Psoas muscle (tissue), 8 donors: ENCODE results near the gene SLC2A9. TPM values are rescaled to one million over a fixed set of nuclear protein-coding genes. Genes with fewer than 3 reads are reported as not detected.
"Not testable (repeated sequence)": the region's sequence is repeated elsewhere in the genome, so short reads cannot be mapped to it uniquely, and the experiment has no call there.

Experiments used
- ATAC-seq, 4 donors: fragments of 200-7000 bp; cut with Tn5 transposase; one replicate each; pipeline ENCODE4 v1.9.1; 2020; ENCODE audit warnings: moderate library complexity in 3 of 4, mild to moderate bottlenecking in 2 of 4
- DNase-seq, 2 donors: peaks; one replicate each; pipeline ENCODE4 v3.0.0-alpha.2; 2020
- H3K27ac ChIP-seq: fragments of 200-600 bp; one replicate; pipeline ENCODE4 v1.8.0; 2022
- H3K27me3 ChIP-seq, 3 donors: fragments of 200-600 bp in 1 of 3; one replicate each; pipeline versions ENCODE4 v1.6.1 to v1.8.0; 2013 to 2022; ENCODE audit warnings: low read length in 2 of 3, mild to moderate bottlenecking in 2 of 3, moderate library complexity in 1 of 3; ENCODE audit not compliant: insufficient read depth in 3 of 3
- H3K36me3 ChIP-seq, 2 donors: fragments of 200-600 bp in 1 of 2; one replicate each; pipeline versions ENCODE4 v1.6.1 to v1.8.0; 2013 to 2022; ENCODE audit warnings: low read depth in 1 of 2, mild to moderate bottlenecking in 1 of 2, moderate library complexity in 1 of 2; ENCODE audit not compliant: insufficient read depth in 1 of 2
- H3K4me1 ChIP-seq: fragments of 200-600 bp; one replicate; pipeline ENCODE4 v1.8.0; 2022
- H3K4me3 ChIP-seq: fragments of 200-600 bp; one replicate; pipeline ENCODE4 v1.8.0; 2022; ENCODE audit warnings: mild to moderate bottlenecking
- H3K9me3 ChIP-seq: fragments of 200-600 bp; one replicate; pipeline ENCODE4 v1.8.0; 2022
- CTCF ChIP-seq: fragments of 200-600 bp; IDR thresholded peaks from one replicate; pipeline ENCODE4 v1.8.0; 2022; ENCODE audit warnings: antibody characterized with exemption
- WGBS, 3 donors: extraction: QIAGEN DNeasy Blood & Tissue Kit; methylation state at CpG; one replicate each; pipeline versions ENCODE4 v1.1.6 to v1.1.7; 2013; 5-methylcytosine and 5-hydroxymethylcytosine counted together
- intact Hi-C, 2 donors: fragments of 100-400 bp; cut with DNase I; formaldehyde crosslinking; loops; one replicate each; pipeline versions ENCODE4 v1.11.0 to v1.14.2; 2022
- polyA plus RNA-seq, 3 donors: library from polyadenylated mRNA; stranded (reverse); fragments of 200-250 nt; gene quantifications; one replicate each; pipeline ENCODE4 v1.2.3, GENCODE V29; 2013
- total RNA-seq, 4 donors: library from RNA; stranded (reverse); fragmentation: NEBNext Ultra II Directional in 2 of 4; extraction: Animal tissue kit (Norgen Biotek cat#: 25700) in 2 of 4; gene quantifications; one replicate each; pipeline versions ENCODE4 v1.2.1 to v1.2.4, GENCODE V29; 2021 to 2023
- donor health status: healthy with polysubstance abuse.
- donor health status: DM: no; HTN: no; CAD: no; lungs with moderate emphysema.
- donor health status: Bipolar disorder and iron deficiency.
- donor health status: healthy.
- donor health status: DM: yes; HTN: yes; CAD: no.
- donor health status: DM: no; HTN: no; CAD: no.
- donor health status: DM: no; HTN: no; CAD: no.
- donor health status: DM: yes; HTN: yes; CAD: no.

Gene SLC2A9
- total and polyA plus RNA-seq, 7 donors, result 0.37 to 2.7 (median 1.3) TPM

- WGBS, 3 donors, result 58 to 71% (median 61%) methylated on average over 3 of the region's 3 CpGs
- no peak for DNase-seq
- intact Hi-C loops, result no loop called here
Measured at GRCh38 chr4:9903317-9903716, 118.0 kb downstream of the SLC2A9 start.

GRCh38 chr4:9901257-9901656 is 120.0 kb downstream of the SLC2A9 start:
- 64 to 79% (median 68%) methylated on average over 3 of the region's 3 CpGs for WGBS, 3 donors
- H3K9me3 ChIP-seq, result no peaks in the 10 kb centered on the region
- no peaks in the 10 kb centered on the region for H3K36me3 ChIP-seq
- H3K4me1 ChIP-seq, result no peaks in the 10 kb centered on the region
- no peak overlapping the region for H3K27ac ChIP-seq
- intact Hi-C loops, result no loop called here
- ATAC-seq (no peak), DNase-seq (no peak)
- no peaks in the 10 kb centered on the region for H3K27me3 ChIP-seq
- TF ChIP-seq CTCF, result no peak
- no peak overlapping the region for H3K4me3 ChIP-seq

More at GRCh38 chr4:9903317-9903716, 118.0 kb downstream of the SLC2A9 start:
- H3K4me1 ChIP-seq, result no peaks in the 10 kb centered on the region
- H3K36me3 ChIP-seq, result no peaks in the 10 kb centered on the region
- H3K9me3 ChIP-seq, result no peaks in the 10 kb centered on the region
- H3K27me3 ChIP-seq, result no peaks in the 10 kb centered on the region
- no peak for ATAC-seq
- no peak overlapping the region for H3K27ac ChIP-seq
- no peak overlapping the region for H3K4me3 ChIP-seq
- TF ChIP-seq CTCF, result no peak

GRCh38 chr4:9900633-9901032 is 120.7 kb downstream of the SLC2A9 start:
- H3K4me3 ChIP-seq, H3K27me3 ChIP-seq, DNase-seq, H3K9me3 ChIP-seq, ATAC-seq, H3K4me1 ChIP-seq, H3K36me3 ChIP-seq, H3K27ac ChIP-seq, intact Hi-C loops: not testable (repeated sequence)
- 64 to 69% (median 64%) methylated on average over 4 of the region's 4 CpGs for WGBS, 3 donors

GRCh38 chr4:9899306-9900055 is 121.8 kb downstream of the SLC2A9 start:
- WGBS, 3 donors, result 56 to 80% (median 57%) methylated on average over 5 of the region's 5 CpGs
- DNase-seq (no peak), ATAC-seq (no peak)
- Histone ChIP-seq H3K4me1 (no peaks in the 10 kb centered on the region), H3K27me3 (no peaks in the 10 kb centered on the region), H3K4me3 (no peak overlapping the region), H3K27ac (no peak overlapping the region), H3K9me3 (no peaks in the 10 kb centered on the region), H3K36me3 (no peaks in the 10 kb centered on the region)
- TF ChIP-seq CTCF, result no peak
- intact Hi-C loops, result loop anchor here in 1 of 2 donors (10.0 kb wide), 1 partner anchor 165 kb away; no protein-coding TSS in a partner anchor

GRCh38 chr4:9898596-9899305 is 122.5 kb downstream of the SLC2A9 start:
- no peaks in the 10 kb centered on the region for H3K4me1 ChIP-seq
- peak; percentile 23 for TF ChIP-seq CTCF
- intact Hi-C loops, result loop anchor here in 1 of 2 donors (10.0 kb wide), 1 partner anchor 166 kb away; no protein-coding TSS in a partner anchor
- DNase-seq (no peak), ATAC-seq (peak in 1 of 4 donors; percentile 51)
- WGBS, 3 donors, result 47 to 50% (median 47%) methylated on average over 9 of the region's 9 CpGs
- no peaks in the 10 kb centered on the region for H3K27me3 ChIP-seq
- no peaks in the 10 kb centered on the region for H3K36me3 ChIP-seq
- no peak overlapping the region for H3K27ac ChIP-seq
- H3K4me3 ChIP-seq, result no peak overlapping the region
- H3K9me3 ChIP-seq, result no peaks in the 10 kb centered on the region
